ENCODE measurements around the gene APLP2. TPM values are rescaled to one million over a fixed set of nuclear protein-coding genes. Genes with fewer than 3 reads are reported as not detected.

The APLP2 gene
- total and polyA plus RNA-seq, 2 of the 4 experiments (the other 2 are of a cell fraction) = 127 to 235 TPM

GRCh38 chr11:130094614-130095013 is 24.9 kb downstream of the APLP2 start:
- ATAC-seq (ENCODE audit: low read depth) (no peak), DNase-seq (no peak)
- ChIA-PET POLR2A (ENCODE audit: unreplicated experiment) (no interaction called here), CTCF (no interaction called here)
- Histone ChIP-seq H3K36me3 (ENCODE audit: control insufficient read depth, insufficient read depth, low read length) (peaks cover 2% of the 10 kb centered on the region; the same call in 1 of the 2 replicates), H3K27me3 (ENCODE audit: control insufficient read depth, insufficient read depth, low read length) (peaks cover 10% of the 10 kb centered on the region), H2AK9ac (replicated peaks; ENCODE audit: low read depth, low read length, poor library complexity) (no peak overlapping the region), H3K18ac (ENCODE audit: low read depth, low read length) (no peak overlapping the region), H2AK5ac (ENCODE audit: low read depth, low read length) (no peak overlapping the region), H2AFZ (replicated peaks; ENCODE audit: low read length, poor library complexity) (no peak overlapping the region), H3K4me3 (ENCODE audit: insufficient read depth, low read depth, low read length) (no peak overlapping the region), H3K4me1 (ENCODE audit: control insufficient read depth, insufficient read depth, low read length) (peaks cover under 1% of the 10 kb centered on the region; the same call in 1 of the 2 replicates), H2BK20ac (ENCODE audit: low read depth, low read length) (no peak overlapping the region), H3K23ac (ENCODE audit: low read depth, low read length) (no peak overlapping the region), H4K8ac (ENCODE audit: low read depth in 2 of 2, low read length in 2 of 2) (no peak overlapping the region), H2BK5ac (ENCODE audit: low read depth, low read length, poor library complexity, severe bottlenecking) (no peak overlapping the region), H3K9ac (ENCODE audit: low read depth, low read length) (no peak overlapping the region), H3K9me3 (ENCODE audit: control insufficient read depth, insufficient read depth, low read length) (no peaks in the 10 kb centered on the region), H2BK15ac (ENCODE audit: low read depth, low read length) (no peak overlapping the region), H3K4ac (ENCODE audit: low read depth, low read length) (no peak overlapping the region), H3K79me1 (ENCODE audit: low read depth in 1 of 2, low read length in 2 of 2) (peaks cover 18 to 35% of the 10 kb centered on the region in 2 experiments), H2BK120ac (ENCODE audit: low read depth, low read length) (no peak overlapping the region), H3K56ac (ENCODE audit: extremely low read depth, insufficient read depth, low read length) (no peak overlapping the region), H3K9me1 (ENCODE audit: insufficient read depth, low read length) (peaks cover 8% of the 10 kb centered on the region; the same call in 1 of the 2 replicates), H3K14ac (replicated peaks; ENCODE audit: low read depth, low read length) (no peak overlapping the region), H4K5ac (ENCODE audit: low read depth, low read length) (no peak overlapping the region), H3K27ac (ENCODE audit: insufficient read depth, low read length) (no peak overlapping the region), H3K4me2 (ENCODE audit: low read depth, low read length) (no peak overlapping the region), H4K91ac (ENCODE audit: insufficient read depth, low read depth, low read length) (no peak overlapping the region), H4K20me1 (ENCODE audit: insufficient read depth, low read length) (peaks cover 56% of the 10 kb centered on the region)
- dilution Hi-C loops (cut with HindIII; ENCODE audit: low sequenced_read_pairs, unreplicated experiment) (no loop called here), in situ Hi-C loops (cut with MboI; ENCODE audit: low sequenced_read_pairs) (no loop called here), intact Hi-C loops (cut with micrococcal nuclease) (no loop called here)
- 86% methylated on average over 1 of the region's 4 CpGs; no CpG with 5 or more reads in 1 of the 2 experiments for WGBS, 2 experiments (ENCODE audit: extremely low coverage in 2 of 2, insufficient read length in 1 of 2)
- BruUV-seq (replicated peaks) = no TSS peak
- TF ChIP-seq USF2 (IDR thresholded peaks at IDR 0.05; ENCODE audit: low read depth, low read length) (no peak), NFE2L2 (IDR thresholded peaks at IDR 0.05; ENCODE audit: low read depth, low read length) (no peak), MAZ (IDR thresholded peaks at IDR 0.05; ENCODE audit: borderline replicate concordance, low read depth, low read length) (no peak), SMC3 (IDR thresholded peaks at IDR 0.05; ENCODE audit: low read depth, low read length) (no peak), ELK1 (IDR thresholded peaks at IDR 0.05; ENCODE audit: borderline replicate concordance, low read depth, low read length) (no peak), MAFK (IDR thresholded peaks at IDR 0.05; ENCODE audit: low read depth, low read length) (no peak), CHD1 (IDR thresholded peaks at IDR 0.05; ENCODE audit: low read depth, low read length) (no peak), MXI1 (IDR thresholded peaks at IDR 0.05; ENCODE audit: borderline replicate concordance, low read depth, low read length) (no peak), FOS (IDR thresholded peaks at IDR 0.05; ENCODE audit: low read depth, low read length) (no peak), RFX5 (IDR thresholded peaks at IDR 0.05; ENCODE audit: low read depth, low read length) (no peak), BHLHE40 (IDR thresholded peaks at IDR 0.05; ENCODE audit: low read depth, low read length) (no peak), CTCF (conservative IDR thresholded peaks at IDR 0.05; ENCODE audit: low read depth, low read length) (no peak), RCOR1 (IDR thresholded peaks at IDR 0.05; ENCODE audit: insufficient replicate concordance, low read length) (no peak), POLR2A (IDR thresholded peaks at IDR 0.05; ENCODE audit: low read depth, low read length) (no peak), RAD21 (IDR thresholded peaks at IDR 0.05; ENCODE audit: low read length) (no peak), CEBPB (IDR thresholded peaks at IDR 0.05; ENCODE audit: low read depth, low read length) (no peak)
